AG20443 (cell line): ENCODE measurements around the gene SPTLC3.

Experiments
- DNase-seq: peaks from one replicate; pipeline ENCODE4 v3.0.0; 2012; ENCODE audit warnings: low spot score, mixed read lengths

Gene SPTLC3

GRCh38 chr20:12984863-12985262 lies 23.9 kb upstream of the SPTLC3 start:
- no peak for DNase-seq

- DNase-seq = no peak
Measured at GRCh38 chr20:12987261-12987660, 21.5 kb upstream of the SPTLC3 start.

GRCh38 chr20:12989586-12990115 lies 19.1 kb upstream of the SPTLC3 start:
- DNase-seq = no peak

GRCh38 chr20:12997128-12997655 lies 11.6 kb upstream of the SPTLC3 start:
- no peak for DNase-seq

- no peak for DNase-seq
Measured at GRCh38 chr20:12998046-12998445, 10.7 kb upstream of the SPTLC3 start.

GRCh38 chr20:12999201-12999600 lies 9.6 kb upstream of the SPTLC3 start:
- DNase-seq = no peak

- no peak for DNase-seq
Measured at GRCh38 chr20:13002251-13002650, 6.5 kb upstream of the SPTLC3 start.

- DNase-seq = no peak
Measured at GRCh38 chr20:13006825-13007224, 1.9 kb upstream of the SPTLC3 start.

- no peak for DNase-seq
Measured at GRCh38 chr20:13007596-13007995, 1.2 kb upstream of the SPTLC3 start.

- DNase-seq = peak; percentile 75
Measured at GRCh38 chr20:13009682-13010406, 1.1 kb downstream of the SPTLC3 start.

GRCh38 chr20:13012886-13013285 lies 4.1 kb downstream of the SPTLC3 start:
- no peak for DNase-seq

- no peak for DNase-seq
Measured at GRCh38 chr20:13013411-13013810, 4.6 kb downstream of the SPTLC3 start.

GRCh38 chr20:13017235-13017634 lies 8.5 kb downstream of the SPTLC3 start:
- no peak for DNase-seq

- DNase-seq = no peak
Measured at GRCh38 chr20:13017883-13018535, 9.2 kb downstream of the SPTLC3 start.

GRCh38 chr20:13021205-13021970 lies 12.6 kb downstream of the SPTLC3 start:
- DNase-seq = no peak

GRCh38 chr20:13022401-13023155 lies 13.8 kb downstream of the SPTLC3 start:
- DNase-seq = peak; percentile 70

- peak; percentile 13 for DNase-seq
Measured at GRCh38 chr20:13024596-13024995, 15.8 kb downstream of the SPTLC3 start.

GRCh38 chr20:13025181-13025580 lies 16.4 kb downstream of the SPTLC3 start:
- no peak for DNase-seq

- DNase-seq = peak; percentile 10
Measured at GRCh38 chr20:13028001-13028400, 19.2 kb downstream of the SPTLC3 start.

GRCh38 chr20:13028673-13029072 lies 19.9 kb downstream of the SPTLC3 start:
- DNase-seq = no peak

- DNase-seq = peak; percentile 87
Measured at GRCh38 chr20:13029687-13030375, 21.1 kb downstream of the SPTLC3 start.
